Measurements from ENCODE around the gene RIPOR2. TPM values are rescaled to one million over a fixed set of nuclear protein-coding genes. Genes with fewer than 3 reads are reported as not detected.
A peak's percentile ranks its signal among the peaks of the same experiment; 100 is the strongest.

The RIPOR2 gene
- total and polyA plus RNA-seq, 2 experiments from 2014 or later: 9.5 to 22.5 TPM

DNA sequence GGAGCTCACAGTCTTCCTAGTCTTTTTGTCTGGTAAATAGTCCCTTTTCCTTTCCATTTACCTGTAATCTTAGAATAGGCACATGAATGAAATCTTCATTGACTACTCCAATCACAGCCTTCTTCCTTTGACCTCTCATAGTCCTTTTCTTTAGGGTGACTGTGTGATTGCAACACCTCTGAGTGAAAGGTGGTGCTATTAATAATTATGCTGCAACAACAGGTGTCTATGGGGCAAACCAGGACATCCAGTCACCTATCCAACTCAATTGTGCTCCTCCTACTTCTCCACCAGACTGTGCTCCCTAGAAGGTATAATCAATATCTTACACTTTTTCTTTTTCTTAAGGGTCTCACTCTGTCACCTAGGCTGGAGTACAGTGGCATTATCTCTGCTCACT lies 29.4 kb downstream of the RIPOR2 start (continued):
- TF ChIP-seq, protein P1, sequence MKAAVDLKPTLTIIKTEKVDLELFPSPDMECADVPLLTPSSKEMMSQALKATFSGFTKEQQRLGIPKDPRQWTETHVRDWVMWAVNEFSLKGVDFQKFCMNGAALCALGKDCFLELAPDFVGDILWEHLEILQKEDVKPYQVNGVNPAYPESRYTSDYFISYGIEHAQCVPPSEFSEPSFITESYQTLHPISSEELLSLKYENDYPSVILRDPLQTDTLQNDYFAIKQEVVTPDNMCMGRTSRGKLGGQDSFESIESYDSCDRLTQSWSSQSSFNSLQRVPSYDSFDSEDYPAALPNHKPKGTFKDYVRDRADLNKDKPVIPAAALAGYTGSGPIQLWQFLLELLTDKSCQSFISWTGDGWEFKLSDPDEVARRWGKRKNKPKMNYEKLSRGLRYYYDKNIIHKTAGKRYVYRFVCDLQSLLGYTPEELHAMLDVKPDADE (IDR thresholded peaks at IDR 0.05): no peak
- TF ChIP-seq ZNF331 (CRISPR knock-in tag; IDR thresholded peaks at IDR 0.05; ENCODE audit: low read depth) (no peak), STAT1 (IDR thresholded peaks at IDR 0.05; ENCODE audit: unreplicated experiment) (no peak), ZNF114 (CRISPR knock-in tag; IDR thresholded peaks at IDR 0.05) (no peak), EZH2 (IDR thresholded peaks at IDR 0.05; ENCODE audit: low read depth, unreplicated experiment) (no peak)

DNA sequence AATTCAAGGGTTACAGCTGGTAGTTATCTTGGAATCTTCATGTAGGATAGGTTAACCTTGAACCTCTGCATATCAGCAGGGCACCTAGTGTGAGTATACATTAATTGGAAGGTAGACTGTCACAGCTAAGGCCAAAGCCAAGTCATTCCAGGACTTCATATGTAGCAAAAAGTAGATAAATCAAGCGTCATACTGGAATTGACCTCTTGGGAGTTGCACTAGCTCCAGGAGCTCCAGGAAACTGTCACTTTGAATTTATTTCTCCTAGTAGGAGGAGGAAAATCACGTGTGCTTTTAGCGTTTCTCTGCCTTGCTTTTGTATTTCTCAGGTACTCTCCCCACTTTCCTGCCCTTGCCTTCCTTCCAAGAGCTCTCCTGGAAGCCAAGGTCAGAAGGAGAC lies 30.3 kb downstream of the RIPOR2 start:
- Histone ChIP-seq H3K27me3 (ENCODE audit: insufficient read depth) (peaks cover 26% of the 10 kb centered on the region), H3K27ac (ENCODE audit: low read depth) (no peak overlapping the region), H4K20me1 (replicated peaks; ENCODE audit: insufficient read depth) (peaks cover 8% of the 10 kb centered on the region; the same call in 1 of the 2 replicates), H3K79me2 (replicated peaks; ENCODE audit: insufficient read depth) (peaks cover 5% of the 10 kb centered on the region), H2AFZ (no peak overlapping the region), H3K9me2 (ENCODE audit: insufficient read depth) (peaks cover 8% of the 10 kb centered on the region; the same call in 1 of the 2 replicates), H3K4me3 (no peak overlapping the region), H3K36me3 (ENCODE audit: insufficient read depth) (no peaks in the 10 kb centered on the region), H3K4me2 (no peak overlapping the region), H3F3A (replicated peaks; ENCODE audit: low read depth) (no peaks in the 10 kb centered on the region; the same call in 1 of the 2 replicates), H3K4me1 (ENCODE audit: insufficient read depth) (peaks cover 31% of the 10 kb centered on the region)
- H3K4me1 Mint-ChIP-seq: peaks cover 34% of the 10 kb centered on the region
- DNase-seq (ENCODE audit: low spot score) (peak; percentile 32), ATAC-seq (no peak)
- H3K27me3 Mint-ChIP-seq (ENCODE audit: insufficient read depth, low read depth, poor library complexity): peaks cover 18% of the 10 kb centered on the region
- no peaks in the 10 kb centered on the region; the same call in 2 of the 3 replicates for H3K36me3 Mint-ChIP-seq (ENCODE audit: low read depth)
- H3K4me3 Mint-ChIP-seq: no peak overlapping the region
- H3K9me3 Mint-ChIP-seq: no peaks in the 10 kb centered on the region; the same call in 2 of the 3 replicates
- H3K27ac Mint-ChIP-seq: no peak overlapping the region
- no peak for TF ChIP-seq STAT1 (IDR thresholded peaks at IDR 0.05; ENCODE audit: unreplicated experiment)
- TF ChIP-seq EZH2 (IDR thresholded peaks at IDR 0.05; ENCODE audit: low read depth, unreplicated experiment): no peak
- TF ChIP-seq ZNF114 (CRISPR knock-in tag; IDR thresholded peaks at IDR 0.05): no peak
- TF ChIP-seq ZNF331 (CRISPR knock-in tag; IDR thresholded peaks at IDR 0.05; ENCODE audit: low read depth): no peak
- TF ChIP-seq EZH2phosphoT487 (IDR thresholded peaks at IDR 0.05; ENCODE audit: unreplicated experiment): no peak
- TF ChIP-seq, protein P2, sequence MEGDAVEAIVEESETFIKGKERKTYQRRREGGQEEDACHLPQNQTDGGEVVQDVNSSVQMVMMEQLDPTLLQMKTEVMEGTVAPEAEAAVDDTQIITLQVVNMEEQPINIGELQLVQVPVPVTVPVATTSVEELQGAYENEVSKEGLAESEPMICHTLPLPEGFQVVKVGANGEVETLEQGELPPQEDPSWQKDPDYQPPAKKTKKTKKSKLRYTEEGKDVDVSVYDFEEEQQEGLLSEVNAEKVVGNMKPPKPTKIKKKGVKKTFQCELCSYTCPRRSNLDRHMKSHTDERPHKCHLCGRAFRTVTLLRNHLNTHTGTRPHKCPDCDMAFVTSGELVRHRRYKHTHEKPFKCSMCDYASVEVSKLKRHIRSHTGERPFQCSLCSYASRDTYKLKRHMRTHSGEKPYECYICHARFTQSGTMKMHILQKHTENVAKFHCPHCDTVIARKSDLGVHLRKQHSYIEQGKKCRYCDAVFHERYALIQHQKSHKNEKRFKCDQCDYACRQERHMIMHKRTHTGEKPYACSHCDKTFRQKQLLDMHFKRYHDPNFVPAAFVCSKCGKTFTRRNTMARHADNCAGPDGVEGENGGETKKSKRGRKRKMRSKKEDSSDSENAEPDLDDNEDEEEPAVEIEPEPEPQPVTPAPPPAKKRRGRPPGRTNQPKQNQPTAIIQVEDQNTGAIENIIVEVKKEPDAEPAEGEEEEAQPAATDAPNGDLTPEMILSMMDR (conservative IDR thresholded peaks at IDR 0.05; ENCODE audit: low read depth in 2 of 2): no peak

DNA sequence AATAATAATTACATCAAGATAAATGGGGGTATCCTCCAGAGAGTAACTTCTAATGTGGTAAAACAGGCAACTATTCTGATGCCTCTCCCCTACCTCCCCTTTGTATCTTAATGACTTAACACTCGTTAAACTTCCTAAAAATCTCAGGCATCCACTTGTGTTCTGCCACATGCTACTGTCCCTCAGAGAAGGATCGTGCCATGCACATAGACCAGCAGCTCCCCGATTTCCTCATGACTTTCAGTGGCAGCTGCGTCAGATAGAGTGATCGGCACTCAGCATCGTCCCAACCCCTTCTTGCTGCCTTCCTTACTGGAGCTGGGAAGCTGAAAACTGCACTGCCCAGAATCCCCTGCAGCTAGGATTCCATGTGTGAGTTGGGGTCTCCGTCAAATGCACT lies 32.1 kb downstream of the RIPOR2 start:
- H3K27ac Mint-ChIP-seq: no peak overlapping the region
- no peak overlapping the region for H3K4me3 Mint-ChIP-seq
- ATAC-seq (no peak), DNase-seq (ENCODE audit: low spot score) (no peak)
- peaks cover 8% of the 10 kb centered on the region for H3K27me3 ChIP-seq (ENCODE audit: insufficient read depth)
- peaks cover 8% of the 10 kb centered on the region; the same call in 1 of the 2 replicates for H3K9me2 ChIP-seq (ENCODE audit: insufficient read depth)
- no peak overlapping the region for H3K4me2 ChIP-seq
- no peak overlapping the region for H2AFZ ChIP-seq
- H3K36me3 Mint-ChIP-seq (ENCODE audit: low read depth): no peaks in the 10 kb centered on the region; the same call in 2 of the 3 replicates
- H3K9me3 Mint-ChIP-seq: no peaks in the 10 kb centered on the region
- H3K27me3 Mint-ChIP-seq (ENCODE audit: insufficient read depth, low read depth, poor library complexity): peaks cover 2% of the 10 kb centered on the region
- H3K36me3 ChIP-seq (ENCODE audit: insufficient read depth): no peaks in the 10 kb centered on the region
- H3K4me3 ChIP-seq: no peak overlapping the region
- H3K4me1 ChIP-seq (ENCODE audit: insufficient read depth): peaks cover 31% of the 10 kb centered on the region
- H3K27ac ChIP-seq (ENCODE audit: low read depth): no peak overlapping the region
- no peaks in the 10 kb centered on the region for H3F3A ChIP-seq (replicated peaks; ENCODE audit: low read depth)
- H3K4me1 Mint-ChIP-seq: peaks cover 32% of the 10 kb centered on the region
- H4K20me1 ChIP-seq (replicated peaks; ENCODE audit: insufficient read depth): peaks cover under 1% of the 10 kb centered on the region; the same call in 1 of the 2 replicates
- peaks cover 5% of the 10 kb centered on the region for H3K79me2 ChIP-seq (replicated peaks; ENCODE audit: insufficient read depth)
- TF ChIP-seq ZNF331 (CRISPR knock-in tag; IDR thresholded peaks at IDR 0.05; ENCODE audit: low read depth) (no peak), EZH2phosphoT487 (IDR thresholded peaks at IDR 0.05; ENCODE audit: unreplicated experiment) (no peak), CREB1 (CRISPR knock-in tag; IDR thresholded peaks at IDR 0.05; ENCODE audit: low read depth) (no peak), ZNF114 (CRISPR knock-in tag; IDR thresholded peaks at IDR 0.05) (no peak)
- TF ChIP-seq, protein P1 (IDR thresholded peaks at IDR 0.05): no peak

Data from GM23338 (cell line).